Measurements from ENCODE around the gene CASTOR1. TPM values are rescaled to one million over a fixed set of nuclear protein-coding genes. Genes with fewer than 3 reads are reported as not detected.

The CASTOR1 gene
- total and polyA plus RNA-seq, 2 experiments from 2014 or later, result 19.0 to 22.2 TPM

DNA sequence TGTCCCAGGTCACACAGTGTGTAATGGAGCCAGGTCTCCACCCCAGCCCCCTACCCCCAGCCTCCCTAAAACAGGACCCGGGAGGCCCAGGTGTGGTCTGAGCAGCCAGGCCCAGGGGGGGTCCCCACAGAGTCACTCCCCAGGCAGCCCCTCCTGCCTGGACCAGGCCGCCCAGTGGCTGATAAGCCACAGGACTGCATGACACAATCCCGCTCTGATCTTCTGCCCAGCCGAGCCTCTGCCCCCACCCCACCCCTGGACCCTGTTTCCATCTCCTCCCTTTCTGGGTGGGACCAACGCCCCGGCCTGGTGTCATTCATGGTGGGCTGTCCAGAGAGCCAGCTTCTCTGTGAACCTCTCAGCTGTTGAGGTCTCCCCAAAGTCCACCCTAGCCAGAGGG lies 35.0 kb downstream of the CASTOR1 start:
- H3K9me3 ChIP-seq (ENCODE audit: low read depth), result no peaks in the 10 kb centered on the region
- TF ChIP-seq, protein P1, sequence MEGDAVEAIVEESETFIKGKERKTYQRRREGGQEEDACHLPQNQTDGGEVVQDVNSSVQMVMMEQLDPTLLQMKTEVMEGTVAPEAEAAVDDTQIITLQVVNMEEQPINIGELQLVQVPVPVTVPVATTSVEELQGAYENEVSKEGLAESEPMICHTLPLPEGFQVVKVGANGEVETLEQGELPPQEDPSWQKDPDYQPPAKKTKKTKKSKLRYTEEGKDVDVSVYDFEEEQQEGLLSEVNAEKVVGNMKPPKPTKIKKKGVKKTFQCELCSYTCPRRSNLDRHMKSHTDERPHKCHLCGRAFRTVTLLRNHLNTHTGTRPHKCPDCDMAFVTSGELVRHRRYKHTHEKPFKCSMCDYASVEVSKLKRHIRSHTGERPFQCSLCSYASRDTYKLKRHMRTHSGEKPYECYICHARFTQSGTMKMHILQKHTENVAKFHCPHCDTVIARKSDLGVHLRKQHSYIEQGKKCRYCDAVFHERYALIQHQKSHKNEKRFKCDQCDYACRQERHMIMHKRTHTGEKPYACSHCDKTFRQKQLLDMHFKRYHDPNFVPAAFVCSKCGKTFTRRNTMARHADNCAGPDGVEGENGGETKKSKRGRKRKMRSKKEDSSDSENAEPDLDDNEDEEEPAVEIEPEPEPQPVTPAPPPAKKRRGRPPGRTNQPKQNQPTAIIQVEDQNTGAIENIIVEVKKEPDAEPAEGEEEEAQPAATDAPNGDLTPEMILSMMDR (IDR thresholded peaks at IDR 0.05; ENCODE audit: low read depth, low read length), result no peak
- H3K27me3 ChIP-seq, result no peaks in the 10 kb centered on the region
- H3K36me3 ChIP-seq, result no peaks in the 10 kb centered on the region
- no peak overlapping the region for H3K4me3 ChIP-seq
- no peak overlapping the region for H3K27ac ChIP-seq
- no peaks in the 10 kb centered on the region for H3K4me1 ChIP-seq (ENCODE audit: low read depth)
- DNase-seq (ENCODE audit: low read depth in 1 of 2, low spot score in 1 of 2), result no peak

DNA sequence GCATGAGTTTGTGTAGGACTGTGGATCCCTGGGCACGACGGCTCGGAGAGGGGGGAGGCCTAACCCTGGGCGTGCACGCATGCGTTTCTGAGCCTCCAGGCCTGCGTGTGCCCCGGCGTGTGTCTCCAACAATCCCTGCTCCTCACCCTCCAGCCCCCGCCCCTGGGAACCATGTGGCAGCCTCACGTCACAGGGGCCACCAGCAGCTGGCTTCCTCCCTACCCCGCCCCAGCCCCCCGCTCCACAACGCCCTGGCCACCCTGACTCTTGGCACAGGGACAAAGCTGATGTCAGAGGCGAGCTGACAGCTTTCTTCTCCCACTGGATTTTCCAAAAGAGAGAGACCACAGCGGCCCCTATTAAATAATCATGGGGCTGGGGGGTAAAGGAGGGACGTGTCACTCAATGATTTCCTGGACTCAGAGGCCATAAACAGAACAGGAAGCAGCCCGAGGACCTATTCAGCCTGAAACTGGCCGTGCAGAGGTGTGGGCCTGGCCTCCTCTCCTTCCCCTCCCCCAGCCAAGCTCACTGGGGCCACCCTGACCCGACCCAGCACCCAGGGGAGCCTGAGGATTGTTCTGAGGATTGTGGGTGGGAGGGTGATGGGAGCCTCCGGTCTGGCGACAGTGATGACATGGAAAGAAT lies 36.0 kb downstream of the CASTOR1 start:
- no peak overlapping the region for H3K4me3 ChIP-seq
- H3K9me3 ChIP-seq (ENCODE audit: low read depth), result no peaks in the 10 kb centered on the region
- no peaks in the 10 kb centered on the region for H3K27me3 ChIP-seq
- H3K27ac ChIP-seq, result no peak overlapping the region
- peak in 1 of 2 donors; percentile 60 for DNase-seq (ENCODE audit: low read depth in 1 of 2, low spot score in 1 of 2)
- no peaks in the 10 kb centered on the region for H3K36me3 ChIP-seq
- TF ChIP-seq, protein P1 (IDR thresholded peaks at IDR 0.05; ENCODE audit: low read depth, low read length), result no peak
- H3K4me1 ChIP-seq (ENCODE audit: low read depth), result no peaks in the 10 kb centered on the region

DNA sequence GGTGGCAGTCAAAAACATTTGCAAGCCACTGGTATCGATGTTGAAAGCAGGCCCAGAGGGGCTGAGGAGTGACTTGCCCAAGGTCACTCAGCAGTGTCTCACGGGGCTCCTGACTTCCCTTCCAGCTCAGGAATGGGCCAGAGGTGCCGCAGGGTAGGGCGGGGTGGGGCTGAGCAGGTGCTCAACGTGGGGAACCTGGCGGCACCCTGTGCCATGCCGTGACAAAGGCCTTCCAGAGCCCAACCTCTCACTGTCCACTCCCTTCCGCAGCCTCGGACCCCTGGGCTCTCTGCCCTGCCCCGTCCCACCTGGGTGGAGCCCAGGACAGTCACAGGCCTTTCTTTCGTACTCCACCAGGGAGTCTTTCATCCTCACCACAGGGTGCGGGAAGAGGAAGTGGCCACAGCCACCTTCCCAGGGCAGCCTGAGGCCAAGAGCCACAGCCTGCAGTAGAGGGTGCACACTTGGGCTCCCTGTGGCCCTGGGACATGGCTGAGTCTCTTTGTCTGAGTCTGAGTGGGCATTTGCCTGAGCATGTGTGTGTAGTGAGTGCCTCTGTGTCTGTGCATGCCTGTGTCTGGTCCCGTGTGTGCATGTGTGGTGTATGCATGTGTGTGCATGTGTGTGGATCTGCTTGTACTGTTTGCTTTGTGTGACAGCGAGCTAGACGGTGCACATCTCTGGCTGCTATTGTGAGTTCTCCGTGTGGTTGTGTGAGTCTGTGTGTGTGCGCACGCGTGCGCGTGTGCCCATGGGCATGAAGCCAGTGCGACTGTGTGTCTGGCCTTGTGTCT lies 36.7 kb downstream of the CASTOR1 start:
- DNase-seq (ENCODE audit: low read depth in 1 of 2, low spot score in 1 of 2), result no peak
- no peaks in the 10 kb centered on the region for H3K9me3 ChIP-seq (ENCODE audit: low read depth)

DNA sequence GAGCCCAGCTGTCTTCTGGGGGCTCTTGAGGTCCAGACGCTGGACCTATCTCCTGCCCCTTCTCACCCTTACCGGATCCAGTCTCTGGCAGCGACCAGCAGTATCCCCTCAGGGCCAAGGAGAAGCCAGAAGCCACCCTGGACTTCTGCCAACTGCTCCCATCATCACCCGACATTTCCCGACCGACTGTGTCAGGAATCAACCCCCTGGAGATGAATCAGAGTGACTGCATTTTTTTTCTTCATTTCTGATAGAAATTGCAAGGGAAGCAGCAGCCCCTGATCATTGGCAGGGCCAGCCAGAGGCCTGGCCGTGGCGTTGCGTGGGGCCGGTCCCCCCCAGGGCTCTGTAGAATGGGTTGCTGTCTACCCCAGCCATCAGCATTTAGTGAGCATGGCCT lies 37.6 kb downstream of the CASTOR1 start:
- Histone ChIP-seq H3K36me3 (no peaks in the 10 kb centered on the region), H3K4me3 (no peak overlapping the region), H3K27ac (no peak overlapping the region), H3K27me3 (peaks cover 11% of the 10 kb centered on the region), H3K4me1 (ENCODE audit: low read depth) (no peaks in the 10 kb centered on the region), H3K9me3 (ENCODE audit: low read depth) (no peaks in the 10 kb centered on the region)
- TF ChIP-seq, protein P1 (IDR thresholded peaks at IDR 0.05; ENCODE audit: low read depth, low read length), result no peak
- peak in 1 of 2 donors; percentile 66 for DNase-seq (ENCODE audit: low read depth in 1 of 2, low spot score in 1 of 2)

More for the DNA sequence above, 36.7 kb downstream of the CASTOR1 start:
- H3K27me3 ChIP-seq, result peaks cover 2% of the 10 kb centered on the region
- TF ChIP-seq, protein P1 (IDR thresholded peaks at IDR 0.05; ENCODE audit: low read depth, low read length), result no peak
- H3K4me1 ChIP-seq (ENCODE audit: low read depth), result no peaks in the 10 kb centered on the region
- no peaks in the 10 kb centered on the region for H3K36me3 ChIP-seq
- no peak overlapping the region for H3K4me3 ChIP-seq
- H3K27ac ChIP-seq, result no peak overlapping the region

DNA sequence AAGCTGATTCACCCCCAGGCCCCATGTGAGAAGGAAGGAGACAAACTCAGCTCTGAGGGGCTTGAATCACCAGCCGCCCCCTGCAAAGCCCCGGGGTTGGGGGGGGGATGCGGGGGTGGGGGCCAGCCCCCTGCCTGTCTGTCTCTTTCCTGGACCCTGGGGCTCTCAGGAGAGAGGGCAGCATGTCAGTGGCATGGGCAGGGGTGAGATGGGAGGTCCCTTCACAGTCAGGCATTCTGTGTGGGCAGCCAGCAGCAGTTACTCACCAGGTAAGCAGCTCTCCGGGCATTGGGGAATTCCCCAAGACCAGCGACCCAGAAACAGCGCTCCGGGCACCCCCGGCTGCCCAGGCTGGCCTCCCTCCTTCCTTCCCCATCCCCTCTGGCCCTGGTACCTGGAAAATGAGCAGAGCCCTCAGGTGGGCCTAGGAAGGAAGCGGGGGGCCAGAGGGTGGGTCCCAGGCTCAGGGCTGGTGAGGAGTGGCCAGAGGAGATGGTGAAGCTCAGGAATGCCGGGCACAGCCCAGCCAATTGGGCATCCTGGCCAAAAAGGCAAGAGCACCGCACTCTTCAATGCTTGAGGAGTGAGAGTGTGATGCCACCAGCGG lies 38.5 kb downstream of the CASTOR1 start:
- H3K9me3 ChIP-seq (ENCODE audit: low read depth), result no peaks in the 10 kb centered on the region
- H3K4me3 ChIP-seq, result no peak overlapping the region
- TF ChIP-seq, protein P1 (IDR thresholded peaks at IDR 0.05; ENCODE audit: low read depth, low read length), result no peak
- H3K27ac ChIP-seq, result no peak overlapping the region
- H3K36me3 ChIP-seq, result no peaks in the 10 kb centered on the region
- peaks cover 3% of the 10 kb centered on the region for H3K4me1 ChIP-seq (ENCODE audit: low read depth)
- H3K27me3 ChIP-seq, result peaks cover 21% of the 10 kb centered on the region
- DNase-seq (ENCODE audit: low read depth in 1 of 2, low spot score in 1 of 2), result no peak

Data from cardiac muscle cell (in vitro differentiated cells and primary cell).